GM19395 (cell line): ENCODE results near the gene SIX5.
"Not testable (repeated sequence)": the region's sequence is repeated elsewhere in the genome, so short reads cannot be mapped to it uniquely, and the experiment has no call there.

Experiments
- ATAC-seq: cut with Tn5 transposase; IDR thresholded peaks from one replicate; pipeline ENCODE4 v1.9.1; 2021; ENCODE audit warnings: mild to moderate bottlenecking, moderate library complexity; ENCODE audit not compliant: unreplicated experiment

The SIX5 gene

GRCh38 chr19:45761714-45762113, 7.3 kb downstream of the SIX5 start:
- ATAC-seq = no peak

- ATAC-seq = no peak
Measured at GRCh38 chr19:45758921-45759320, 10.1 kb downstream of the SIX5 start.

GRCh38 chr19:45757695-45758094, 11.4 kb downstream of the SIX5 start:
- ATAC-seq = no peak

- no peak for ATAC-seq
Measured at GRCh38 chr19:45754323-45754722, 14.7 kb downstream of the SIX5 start.

GRCh38 chr19:45753548-45753947, 15.5 kb downstream of the SIX5 start:
- ATAC-seq = no peak

- no peak for ATAC-seq
Measured at GRCh38 chr19:45752639-45753038, 16.4 kb downstream of the SIX5 start.

GRCh38 chr19:45751483-45751882, 17.6 kb downstream of the SIX5 start:
- ATAC-seq = not testable (repeated sequence)

- no peak for ATAC-seq
Measured at GRCh38 chr19:45747513-45747912, 21.5 kb downstream of the SIX5 start.

GRCh38 chr19:45746866-45747265, 22.2 kb downstream of the SIX5 start:
- no peak for ATAC-seq

- ATAC-seq = no peak
Measured at GRCh38 chr19:45745606-45746005, 23.4 kb downstream of the SIX5 start.

- no peak for ATAC-seq
Measured at GRCh38 chr19:45742969-45743368, 26.1 kb downstream of the SIX5 start.

GRCh38 chr19:45739498-45740439, 29.3 kb downstream of the SIX5 start:
- ATAC-seq = no peak

- ATAC-seq = no peak
Measured at GRCh38 chr19:45733160-45733810, 35.8 kb downstream of the SIX5 start, which contains the start of gene MEIOSIN. Gene MEIOSIN, plus strand, starts transcription at chr19:45733439. Its CDS starts 1,938 bp downstream, at chr19:45735377.

GRCh38 chr19:45730368-45731288, 38.4 kb downstream of the SIX5 start, which contains the start of gene FBXO46:
Gene FBXO46, minus strand, starts transcription at chr19:45730896. Its CDS starts 17,401 bp downstream, at chr19:45713495.
- peak; percentile 82 for ATAC-seq

- no peak for ATAC-seq
Measured at GRCh38 chr19:45729800-45730290, 39.2 kb downstream of the SIX5 start.

GRCh38 chr19:45728683-45729082, 40.4 kb downstream of the SIX5 start:
- ATAC-seq = not testable (repeated sequence)

- ATAC-seq = not testable (repeated sequence)
Measured at GRCh38 chr19:45720065-45720464, 49.0 kb downstream of the SIX5 start.

GRCh38 chr19:45717983-45718650, 50.9 kb downstream of the SIX5 start:
- no peak for ATAC-seq

GRCh38 chr19:45717131-45717982, 51.7 kb downstream of the SIX5 start:
- peak; percentile 95 for ATAC-seq
